IMR-90 (cell line): ENCODE results near the gene PPIB. TPM values are rescaled to one million over a fixed set of nuclear protein-coding genes. Genes with fewer than 3 reads are reported as not detected.

Source experiments
- ATAC-seq: fragments of 200-7000 bp; cut with Tn5 transposase; 2 replicates; pipeline ENCODE4 v1.9.1; 2020; ENCODE audit warnings: low read depth, mild to moderate bottlenecking, moderate library complexity
- BruUV-seq: library from RNA; stranded (reverse); fragments of 400-500 nt; replicated peaks from 2 replicates; lab custom pipeline; 2021; lab: Mats Ljungman, UMichigan
- CTCF ChIA-PET: fragments of 300-600 bp; formaldehyde crosslinking; extraction: SDS; loops from one replicate; lab custom pipeline; 2021; ENCODE audit warnings: antibody characterized with exemption; lab: Yijun Ruan, JAX
- POLR2A ChIA-PET: fragments of 300-600 bp; sonication (Branson Sonifier 250); formaldehyde crosslinking; loops from one replicate; lab custom pipeline; 2022; ENCODE audit warnings: antibody characterized with exemption; ENCODE audit not compliant: unreplicated experiment; lab: Charles Lee
- DNase-seq: peaks from one replicate; pipeline ENCODE4 v3.0.0; 2013
- H2AFZ ChIP-seq: replicated peaks from 2 replicates; pipeline ENCODE3; 2013; ENCODE audit warnings: low read length, mild to moderate bottlenecking; ENCODE audit not compliant: poor library complexity
- H2AK5ac ChIP-seq: 2 replicates; pipeline ENCODE4 v1.6.1; 2013; ENCODE audit warnings: low read depth, low read length, inconsistent platforms
- H2AK9ac ChIP-seq: replicated peaks from 2 replicates; pipeline ENCODE3; 2013; ENCODE audit warnings: mild to moderate bottlenecking, low read depth, low read length, moderate library complexity; ENCODE audit not compliant: poor library complexity
- H2BK120ac ChIP-seq: 2 replicates; pipeline ENCODE4 v1.6.1; 2013; ENCODE audit warnings: low read depth, low read length, inconsistent platforms
- H2BK15ac ChIP-seq: 3 replicates; pipeline ENCODE4 v1.6.1; 2013; ENCODE audit warnings: low read depth, low read length, inconsistent platforms
- H2BK20ac ChIP-seq: 2 replicates; pipeline ENCODE4 v1.6.1; 2013; ENCODE audit warnings: low read depth, mild to moderate bottlenecking, inconsistent platforms, low read length, moderate library complexity
- H2BK5ac ChIP-seq: 2 replicates; pipeline ENCODE4 v1.6.1; 2013; ENCODE audit warnings: mild to moderate bottlenecking, low read depth, low read length, inconsistent platforms; ENCODE audit not compliant: poor library complexity, severe bottlenecking
- H3K14ac ChIP-seq: replicated peaks from 2 replicates; pipeline ENCODE4 v1.6.1; 2013; ENCODE audit warnings: low read depth, low read length, inconsistent platforms
- H3K18ac ChIP-seq: 2 replicates; pipeline ENCODE4 v1.6.1; 2013; ENCODE audit warnings: low read depth, low read length, control low read depth
- H3K23ac ChIP-seq: 2 replicates; pipeline ENCODE4 v1.6.1; 2013; ENCODE audit warnings: low read depth, low read length, inconsistent platforms
- H3K27ac ChIP-seq: 2 replicates; pipeline ENCODE4 v1.5.1; 2013; ENCODE audit warnings: mild to moderate bottlenecking, control low read depth, low read length; ENCODE audit not compliant: insufficient read depth
- H3K27me3 ChIP-seq: 2 replicates; pipeline ENCODE4 v1.6.1; 2013; ENCODE audit warnings: low read length; ENCODE audit not compliant: control insufficient read depth, insufficient read depth
- H3K36me3 ChIP-seq: 2 replicates; pipeline ENCODE4 v1.6.1; 2013; ENCODE audit warnings: low read length, mixed read lengths; ENCODE audit not compliant: control insufficient read depth, insufficient read depth
- H3K4ac ChIP-seq: 2 replicates; pipeline ENCODE4 v1.6.1; 2013; ENCODE audit warnings: low read depth, low read length, inconsistent platforms
- H3K4me1 ChIP-seq: 2 replicates; pipeline ENCODE4 v1.6.1; 2013; ENCODE audit warnings: low read length, mixed read lengths; ENCODE audit not compliant: control insufficient read depth, insufficient read depth
- H3K4me2 ChIP-seq: 2 replicates; pipeline ENCODE4 v1.6.1; 2013; ENCODE audit warnings: low read depth, mild to moderate bottlenecking, control low read depth, low read length, moderate library complexity
- H3K4me3 ChIP-seq: 2 replicates; pipeline ENCODE4 v1.5.1; 2013; ENCODE audit warnings: low read depth, mild to moderate bottlenecking, control low read depth, low read length, moderate library complexity; ENCODE audit not compliant: insufficient read depth
- H3K56ac ChIP-seq: 2 replicates; pipeline ENCODE4 v1.6.1; 2013; ENCODE audit warnings: low read length, inconsistent platforms; ENCODE audit not compliant: insufficient read depth; ENCODE audit errors: extremely low read depth
- H3K79me1 ChIP-seq, 2 experiments: 2 replicates each; pipeline ENCODE4 v1.6.1; 2013; ENCODE audit warnings: low read length in 2 of 2, inconsistent platforms in 1 of 2, low read depth in 1 of 2
- H3K9ac ChIP-seq: 2 replicates; pipeline ENCODE4 v1.6.1; 2013; ENCODE audit warnings: low read depth, low read length, control low read depth
- H3K9me1 ChIP-seq: 2 replicates; pipeline ENCODE4 v1.6.1; 2013; ENCODE audit warnings: low read length, inconsistent platforms; ENCODE audit not compliant: insufficient read depth
- H3K9me3 ChIP-seq: 2 replicates; pipeline ENCODE4 v1.6.1; 2013; ENCODE audit warnings: low read length; ENCODE audit not compliant: control insufficient read depth, insufficient read depth
- H4K20me1 ChIP-seq: 2 replicates; pipeline ENCODE4 v1.6.1; 2013; ENCODE audit warnings: low read length, inconsistent platforms; ENCODE audit not compliant: insufficient read depth
- H4K5ac ChIP-seq: 2 replicates; pipeline ENCODE4 v1.6.1; 2013; ENCODE audit warnings: mild to moderate bottlenecking, low read depth, low read length, control low read depth
- H4K8ac ChIP-seq, 2 experiments: 2 replicates each; pipeline ENCODE4 v1.6.1; 2013; ENCODE audit warnings: low read depth in 2 of 2, low read length in 2 of 2, control low read depth in 1 of 2, inconsistent platforms in 1 of 2
- H4K91ac ChIP-seq: 2 replicates; pipeline ENCODE4 v1.6.1; 2013; ENCODE audit warnings: low read depth, low read length, inconsistent platforms; ENCODE audit not compliant: insufficient read depth
- BHLHE40 ChIP-seq: fragments of 150-350 bp; IDR thresholded peaks from 2 replicates; pipeline ENCODE4 v1.6.1; 2016; ENCODE audit warnings: mild to moderate bottlenecking, low read depth, low read length
- CEBPB ChIP-seq: IDR thresholded peaks from 2 replicates; pipeline ENCODE4 v1.6.1; 2012; ENCODE audit warnings: low read depth, low read length, improper control_type of control experiment
- CHD1 ChIP-seq: IDR thresholded peaks from 2 replicates; pipeline ENCODE4 v1.6.1; 2012; ENCODE audit warnings: low read depth, low read length, improper control_type of control experiment
- CTCF ChIP-seq: conservative IDR thresholded peaks from 2 replicates; pipeline ENCODE4 v1.5.1; 2012; ENCODE audit warnings: mild to moderate bottlenecking, low read depth, low read length, improper control_type of control experiment
- ELK1 ChIP-seq: fragments of 150-350 bp; IDR thresholded peaks from 2 replicates; pipeline ENCODE4 v1.6.1; 2016; ENCODE audit warnings: low read depth, mild to moderate bottlenecking, low read length, moderate library complexity, borderline replicate concordance
- FOS ChIP-seq: fragments of 150-350 bp; IDR thresholded peaks from 2 replicates; pipeline ENCODE4 v1.6.1; 2016; ENCODE audit warnings: low read depth, low read length
- MAZ ChIP-seq: IDR thresholded peaks from 2 replicates; pipeline ENCODE4 v1.6.1; 2012; ENCODE audit warnings: low read depth, mild to moderate bottlenecking, low read length, improper control_type of control experiment, moderate library complexity, borderline replicate concordance
- MXI1 ChIP-seq: IDR thresholded peaks from 2 replicates; pipeline ENCODE4 v1.6.1; 2012; ENCODE audit warnings: low read depth, mild to moderate bottlenecking, low read length, moderate library complexity, borderline replicate concordance
- NFE2L2 ChIP-seq: fragments of 150-350 bp; IDR thresholded peaks from 2 replicates; pipeline ENCODE4 v1.6.1; 2016; ENCODE audit warnings: low read depth, mild to moderate bottlenecking, low read length
- POLR2A ChIP-seq: IDR thresholded peaks from 2 replicates; pipeline ENCODE4 v1.6.1; 2012; ENCODE audit warnings: mild to moderate bottlenecking, low read depth, low read length
- RCOR1 ChIP-seq: IDR thresholded peaks from 2 replicates; pipeline ENCODE4 v1.6.1; 2012; ENCODE audit warnings: mild to moderate bottlenecking, low read length, improper control_type of control experiment; ENCODE audit not compliant: insufficient replicate concordance
- RFX5 ChIP-seq: IDR thresholded peaks from 2 replicates; pipeline ENCODE4 v1.8.0; 2012; ENCODE audit warnings: low read depth, mild to moderate bottlenecking, low read length, moderate library complexity
- SMC3 ChIP-seq: fragments of 150-350 bp; IDR thresholded peaks from 2 replicates; pipeline ENCODE4 v1.6.1; 2016; ENCODE audit warnings: low read depth, mild to moderate bottlenecking, antibody characterized with exemption, low read length, moderate library complexity
- USF2 ChIP-seq: fragments of 150-350 bp; IDR thresholded peaks from 2 replicates; pipeline ENCODE4 v1.6.1; 2017; ENCODE audit warnings: mild to moderate bottlenecking, antibody characterized with exemption, low read length, low read depth
- WGBS, 2 experiments: methylation state at CpG; one replicate each; pipeline versions ENCODE4 v1.1.5 to v1.1.7; 2013; ENCODE audit warnings: missing lambda C conversion rate in 2 of 2; ENCODE audit not compliant: insufficient read length in 1 of 2; ENCODE audit errors: extremely low coverage in 2 of 2; 5-methylcytosine and 5-hydroxymethylcytosine counted together
- dilution Hi-C: fragments of 300-500 bp; cut with HindIII; formaldehyde crosslinking; loops from one replicate; pipeline ENCODE4 v1.14.3; 2018; ENCODE audit warnings: low sequenced_read_pairs; ENCODE audit not compliant: unreplicated experiment
- in situ Hi-C: fragments of 300-500 bp; cut with MboI; formaldehyde crosslinking; loops from 3 replicates; pipeline ENCODE4 v1.14.3; 2019; ENCODE audit warnings: low sequenced_read_pairs, inconsistent platforms, mixed read lengths
- intact Hi-C: fragments of 100-400 bp; cut with micrococcal nuclease; formaldehyde crosslinking; loops from 2 replicates; pipeline ENCODE4 v1.10.0; 2022
- polyA plus RNA-seq, 3 experiments: library from polyadenylated mRNA; depleted of rRNA; stranded (reverse); fragments of >200 nt; gene quantifications; 2 replicates each; pipeline ENCODE4 v1.2.3, GENCODE V29; 2012; ENCODE audit warnings: low replicate concordance in 1 of 3
- total RNA-seq: library from RNA; depleted of rRNA; stranded (reverse); fragments of >200 nt; gene quantifications from 2 replicates; pipeline ENCODE4 v1.2.3, GENCODE V29; 2012

The PPIB gene
- total and polyA plus RNA-seq, 2 of the 4 experiments (the other 2 are of a cell fraction) = 1,358 to 1,682 TPM

GRCh38 chr15:64144192-64144564, 18.6 kb downstream of the PPIB start:
- H2AFZ ChIP-seq = no peak overlapping the region
- no peak overlapping the region for H3K23ac ChIP-seq
- H3K4ac ChIP-seq = no peak overlapping the region
- no peak overlapping the region for H3K27ac ChIP-seq
- H3K36me3 ChIP-seq = peaks cover 17% of the 10 kb centered on the region
- no peak overlapping the region for H4K8ac ChIP-seq
- intact Hi-C loops = no loop called here
- no peak overlapping the region for H2AK5ac ChIP-seq
- no peaks in the 10 kb centered on the region for H3K79me1 ChIP-seq
- H2BK20ac ChIP-seq = no peak overlapping the region
- ChIA-PET CTCF (interaction anchor here (0.9 kb wide), 1 partner anchor 9 kb away, joined by 5 read pairs; no protein-coding TSS in a partner anchor), POLR2A (no interaction called here)
- no peaks in the 10 kb centered on the region for H4K20me1 ChIP-seq
- H3K4me3 ChIP-seq = no peak overlapping the region
- ATAC-seq (no peak), DNase-seq (no peak)
- no peak overlapping the region for H4K5ac ChIP-seq
- WGBS, 2 experiments = 92% methylated on average over 6 of the region's 8 CpGs; no CpG with 5 or more reads in 1 of the 2 experiments
- H3K18ac ChIP-seq = no peak overlapping the region
- H2AK9ac ChIP-seq = no peak overlapping the region
- dilution Hi-C loops = no loop called here
- H2BK5ac ChIP-seq = no peak overlapping the region
- H4K91ac ChIP-seq = no peak overlapping the region
- no peak overlapping the region for H2BK120ac ChIP-seq
- H3K9ac ChIP-seq = no peak overlapping the region
- H3K4me1 ChIP-seq = no peaks in the 10 kb centered on the region; the same call in 1 of the 2 replicates
- H3K27me3 ChIP-seq = no peaks in the 10 kb centered on the region
- BruUV-seq = no TSS peak
- TF ChIP-seq FOS (no peak), SMC3 (no peak), RFX5 (no peak), USF2 (no peak), BHLHE40 (no peak), ELK1 (no peak), CEBPB (no peak), CHD1 (no peak), NFE2L2 (no peak), RCOR1 (no peak), POLR2A (no peak), MAZ (no peak), CTCF (no peak), MXI1 (no peak)
- H3K9me1 ChIP-seq = 0 out of 2 replicates have a peak, but pooled peaks cover 4% of the 10 kb centered on the region
- no peak overlapping the region for H3K4me2 ChIP-seq
- no peak overlapping the region for H3K14ac ChIP-seq
- no peak overlapping the region for H3K56ac ChIP-seq
- H3K9me3 ChIP-seq = no peaks in the 10 kb centered on the region
- no peak overlapping the region for H2BK15ac ChIP-seq
- in situ Hi-C loops = no loop called here
